HepG2 (cell line): ENCODE data around the gene ECEL1.

ENCODE experiments used
- ETV6 ChIP-seq: sonication (generic); formaldehyde crosslinking; conservative IDR thresholded peaks from 2 replicates; pipeline ENCODE4 v1.4.0; 2020; ENCODE audit warnings: missing genetic modification reagents
- KLF11 ChIP-seq: IDR thresholded peaks from 2 replicates; pipeline ENCODE4 v1.6.1; 2016; ENCODE audit warnings: missing compliant biosample characterization
- POLR2A ChIP-seq, 2 experiments: IDR thresholded peaks; 2 replicates each; pipeline ENCODE4 v1.6.1; 2011; ENCODE audit warnings: low read depth in 2 of 2, low read length in 2 of 2, mild to moderate bottlenecking in 1 of 2, moderate library complexity in 1 of 2; ENCODE audit not compliant: insufficient read depth in 1 of 2

- TF ChIP-seq KLF11 (no peak), ETV6 (CRISPR knock-in tag) (no peak), POLR2A (IDR thresholded peaks at IDR 0.05; ENCODE audit: insufficient read depth in 1 of 2, low read depth in 2 of 2, low read length in 2 of 2) (no peak)
Observed at GRCh38 chr2:232512602-232513001, 25.0 kb upstream of the ECEL1 start.
